H1 (cell line): Measurements from ENCODE around the gene COMMD1. TPM values are rescaled to one million over a fixed set of nuclear protein-coding genes. Genes with fewer than 3 reads are reported as not detected.

Experiments
- BCL11A ChIP-seq, 2 experiments: IDR thresholded peaks; one replicate each; pipeline ENCODE4 v1.6.1; 2011; ENCODE audit warnings: low read depth in 2 of 2, low read length in 2 of 2, mild to moderate bottlenecking in 2 of 2
- EZH2 ChIP-seq: fragments of 200-600 bp; sonication (generic); IDR thresholded peaks from 2 replicates; pipeline ENCODE4 v1.7.1; 2012; ENCODE audit warnings: low read depth, mild to moderate bottlenecking, moderate library complexity, low read length, inconsistent platforms; ENCODE audit not compliant: severe bottlenecking
- FOSL1 ChIP-seq: IDR thresholded peaks from 2 replicates; pipeline ENCODE4 v1.6.1; 2011; ENCODE audit warnings: mild to moderate bottlenecking, low read depth, low read length, moderate library complexity; ENCODE audit not compliant: insufficient read depth
- RBBP5 ChIP-seq: IDR thresholded peaks from 2 replicates; pipeline ENCODE4 v1.7.1; 2012; ENCODE audit warnings: low read depth, mild to moderate bottlenecking, inconsistent platforms, low read length, moderate library complexity, borderline replicate concordance
- SAP30 ChIP-seq: fragments of 300-600 bp; sonication (generic); IDR thresholded peaks from 2 replicates; pipeline ENCODE4 v1.7.1; 2012; ENCODE audit warnings: low read length, moderate library complexity, mild to moderate bottlenecking, inconsistent platforms; ENCODE audit not compliant: insufficient read depth, insufficient replicate concordance
- SIRT6 ChIP-seq: IDR thresholded peaks from one replicate; pipeline ENCODE4 v1.7.1; 2012; ENCODE audit warnings: low read length, inconsistent platforms
- SIX5 ChIP-seq: IDR thresholded peaks from 2 replicates; pipeline ENCODE4 v1.6.1; 2011; ENCODE audit warnings: mild to moderate bottlenecking, low read depth, low read length
- SP4 ChIP-seq: IDR thresholded peaks from 2 replicates; pipeline ENCODE4 v1.6.1; 2012; ENCODE audit warnings: low read length, inconsistent platforms
- ZNF274 ChIP-seq: IDR thresholded peaks from 2 replicates; pipeline ENCODE4 v1.7.0; 2012; ENCODE audit warnings: low read length, borderline replicate concordance; ENCODE audit errors: extremely low read depth
- polyA plus RNA-seq, 7 experiments: library from polyadenylated mRNA; depleted of rRNA in 3 of 7; stranded (reverse) in 5 of 7; unstranded in 2 of 7; fragments of >200 nt in 5 of 7; fragments of 200-250 nt in 2 of 7; gene quantifications; 1 replicate in 5 of 7; 2 replicates in 1 of 7; 4 replicates in 1 of 7; pipeline versions ENCODE4 v1.2.1 to v1.2.3, GENCODE V29; 2011 to 2013; ENCODE audit warnings: missing spikeins in 2 of 7, mixed read lengths in 2 of 7
- total RNA-seq: library from RNA; stranded (reverse); fragmentation: NEBNext Ultra II Directional; extraction: Animal tissue kit (Norgen Biotek cat#: 25700); gene quantifications from 2 replicates; pipeline ENCODE4 v1.2.1, GENCODE V29; 2021
- TF ChIP-seq, protein P1 (sequence below): fragments of 300-600 bp; sonication (generic); IDR thresholded peaks from 2 replicates; pipeline ENCODE4 v1.7.1; 2012; ENCODE audit warnings: low read length, moderate library complexity, mild to moderate bottlenecking, inconsistent platforms; ENCODE audit not compliant: insufficient replicate concordance

The COMMD1 gene
- total and polyA plus RNA-seq, 2 of the 8 experiments (the other 6 are each of a cell fraction or from before 2014, with no cell fraction given): 23.5 to 28.3 TPM

DNA sequence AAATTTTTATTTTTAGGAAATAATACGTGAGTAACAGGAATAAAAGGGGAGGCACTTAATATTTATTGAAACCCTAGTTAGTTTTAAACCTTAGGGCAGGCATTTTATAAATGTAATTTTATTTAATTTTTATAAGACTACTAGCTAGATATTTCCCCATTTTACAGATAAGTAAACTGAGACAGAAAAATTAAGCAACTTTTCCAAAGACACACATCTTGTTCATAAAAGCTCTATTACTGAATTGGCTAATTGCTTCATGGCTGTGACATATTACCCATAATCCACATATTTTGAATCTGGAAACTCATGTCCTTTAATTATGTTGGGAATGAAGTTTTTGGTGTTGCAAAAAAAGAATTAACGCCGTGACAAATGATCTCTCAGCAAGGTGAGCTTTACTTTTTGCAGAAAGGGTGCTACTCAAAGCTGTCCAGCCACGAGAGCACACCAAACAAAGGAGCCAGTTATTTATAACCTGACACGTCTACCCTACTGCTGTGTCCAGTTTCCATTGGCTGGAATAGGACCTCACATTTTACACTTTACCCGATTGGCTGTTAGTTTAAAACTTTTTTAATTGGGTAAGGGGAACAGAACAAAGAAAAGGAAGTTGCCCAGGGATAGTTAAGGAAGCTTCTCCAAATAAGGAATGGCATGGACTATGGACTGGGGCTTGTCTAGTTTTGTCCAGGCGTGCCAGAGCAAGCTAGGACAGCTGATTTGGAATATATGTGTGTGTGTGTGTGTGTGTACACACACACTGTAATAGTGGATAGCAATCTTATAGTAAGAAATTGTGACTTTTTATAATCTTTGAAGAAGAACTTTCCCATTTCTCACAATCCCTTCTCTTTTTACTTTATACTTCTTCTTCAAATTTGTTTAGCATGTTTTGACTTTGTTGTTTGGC lies 54.2 kb downstream of the COMMD1 start (continued):
- TF ChIP-seq, protein P1, sequence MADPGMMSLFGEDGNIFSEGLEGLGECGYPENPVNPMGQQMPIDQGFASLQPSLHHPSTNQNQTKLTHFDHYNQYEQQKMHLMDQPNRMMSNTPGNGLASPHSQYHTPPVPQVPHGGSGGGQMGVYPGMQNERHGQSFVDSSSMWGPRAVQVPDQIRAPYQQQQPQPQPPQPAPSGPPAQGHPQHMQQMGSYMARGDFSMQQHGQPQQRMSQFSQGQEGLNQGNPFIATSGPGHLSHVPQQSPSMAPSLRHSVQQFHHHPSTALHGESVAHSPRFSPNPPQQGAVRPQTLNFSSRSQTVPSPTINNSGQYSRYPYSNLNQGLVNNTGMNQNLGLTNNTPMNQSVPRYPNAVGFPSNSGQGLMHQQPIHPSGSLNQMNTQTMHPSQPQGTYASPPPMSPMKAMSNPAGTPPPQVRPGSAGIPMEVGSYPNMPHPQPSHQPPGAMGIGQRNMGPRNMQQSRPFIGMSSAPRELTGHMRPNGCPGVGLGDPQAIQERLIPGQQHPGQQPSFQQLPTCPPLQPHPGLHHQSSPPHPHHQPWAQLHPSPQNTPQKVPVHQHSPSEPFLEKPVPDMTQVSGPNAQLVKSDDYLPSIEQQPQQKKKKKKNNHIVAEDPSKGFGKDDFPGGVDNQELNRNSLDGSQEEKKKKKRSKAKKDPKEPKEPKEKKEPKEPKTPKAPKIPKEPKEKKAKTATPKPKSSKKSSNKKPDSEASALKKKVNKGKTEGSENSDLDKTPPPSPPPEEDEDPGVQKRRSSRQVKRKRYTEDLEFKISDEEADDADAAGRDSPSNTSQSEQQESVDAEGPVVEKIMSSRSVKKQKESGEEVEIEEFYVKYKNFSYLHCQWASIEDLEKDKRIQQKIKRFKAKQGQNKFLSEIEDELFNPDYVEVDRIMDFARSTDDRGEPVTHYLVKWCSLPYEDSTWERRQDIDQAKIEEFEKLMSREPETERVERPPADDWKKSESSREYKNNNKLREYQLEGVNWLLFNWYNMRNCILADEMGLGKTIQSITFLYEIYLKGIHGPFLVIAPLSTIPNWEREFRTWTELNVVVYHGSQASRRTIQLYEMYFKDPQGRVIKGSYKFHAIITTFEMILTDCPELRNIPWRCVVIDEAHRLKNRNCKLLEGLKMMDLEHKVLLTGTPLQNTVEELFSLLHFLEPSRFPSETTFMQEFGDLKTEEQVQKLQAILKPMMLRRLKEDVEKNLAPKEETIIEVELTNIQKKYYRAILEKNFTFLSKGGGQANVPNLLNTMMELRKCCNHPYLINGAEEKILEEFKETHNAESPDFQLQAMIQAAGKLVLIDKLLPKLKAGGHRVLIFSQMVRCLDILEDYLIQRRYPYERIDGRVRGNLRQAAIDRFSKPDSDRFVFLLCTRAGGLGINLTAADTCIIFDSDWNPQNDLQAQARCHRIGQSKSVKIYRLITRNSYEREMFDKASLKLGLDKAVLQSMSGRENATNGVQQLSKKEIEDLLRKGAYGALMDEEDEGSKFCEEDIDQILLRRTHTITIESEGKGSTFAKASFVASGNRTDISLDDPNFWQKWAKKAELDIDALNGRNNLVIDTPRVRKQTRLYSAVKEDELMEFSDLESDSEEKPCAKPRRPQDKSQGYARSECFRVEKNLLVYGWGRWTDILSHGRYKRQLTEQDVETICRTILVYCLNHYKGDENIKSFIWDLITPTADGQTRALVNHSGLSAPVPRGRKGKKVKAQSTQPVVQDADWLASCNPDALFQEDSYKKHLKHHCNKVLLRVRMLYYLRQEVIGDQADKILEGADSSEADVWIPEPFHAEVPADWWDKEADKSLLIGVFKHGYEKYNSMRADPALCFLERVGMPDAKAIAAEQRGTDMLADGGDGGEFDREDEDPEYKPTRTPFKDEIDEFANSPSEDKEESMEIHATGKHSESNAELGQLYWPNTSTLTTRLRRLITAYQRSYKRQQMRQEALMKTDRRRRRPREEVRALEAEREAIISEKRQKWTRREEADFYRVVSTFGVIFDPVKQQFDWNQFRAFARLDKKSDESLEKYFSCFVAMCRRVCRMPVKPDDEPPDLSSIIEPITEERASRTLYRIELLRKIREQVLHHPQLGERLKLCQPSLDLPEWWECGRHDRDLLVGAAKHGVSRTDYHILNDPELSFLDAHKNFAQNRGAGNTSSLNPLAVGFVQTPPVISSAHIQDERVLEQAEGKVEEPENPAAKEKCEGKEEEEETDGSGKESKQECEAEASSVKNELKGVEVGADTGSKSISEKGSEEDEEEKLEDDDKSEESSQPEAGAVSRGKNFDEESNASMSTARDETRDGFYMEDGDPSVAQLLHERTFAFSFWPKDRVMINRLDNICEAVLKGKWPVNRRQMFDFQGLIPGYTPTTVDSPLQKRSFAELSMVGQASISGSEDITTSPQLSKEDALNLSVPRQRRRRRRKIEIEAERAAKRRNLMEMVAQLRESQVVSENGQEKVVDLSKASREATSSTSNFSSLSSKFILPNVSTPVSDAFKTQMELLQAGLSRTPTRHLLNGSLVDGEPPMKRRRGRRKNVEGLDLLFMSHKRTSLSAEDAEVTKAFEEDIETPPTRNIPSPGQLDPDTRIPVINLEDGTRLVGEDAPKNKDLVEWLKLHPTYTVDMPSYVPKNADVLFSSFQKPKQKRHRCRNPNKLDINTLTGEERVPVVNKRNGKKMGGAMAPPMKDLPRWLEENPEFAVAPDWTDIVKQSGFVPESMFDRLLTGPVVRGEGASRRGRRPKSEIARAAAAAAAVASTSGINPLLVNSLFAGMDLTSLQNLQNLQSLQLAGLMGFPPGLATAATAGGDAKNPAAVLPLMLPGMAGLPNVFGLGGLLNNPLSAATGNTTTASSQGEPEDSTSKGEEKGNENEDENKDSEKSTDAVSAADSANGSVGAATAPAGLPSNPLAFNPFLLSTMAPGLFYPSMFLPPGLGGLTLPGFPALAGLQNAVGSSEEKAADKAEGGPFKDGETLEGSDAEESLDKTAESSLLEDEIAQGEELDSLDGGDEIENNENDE: no peak
- TF ChIP-seq SAP30 (no peak), RBBP5 (no peak), SIRT6 (no peak), ZNF274 (no peak), BCL11A (IDR thresholded peaks at IDR 0.05; ENCODE audit: low read depth in 2 of 2, low read length in 2 of 2) (no peak), SIX5 (no peak), EZH2 (no peak), SP4 (no peak), FOSL1 (no peak)
